Raji (cell line): Measurements from ENCODE around the gene PAPPA.

Experiments used
- POLR2A ChIP-seq: IDR thresholded peaks from 2 replicates; pipeline ENCODE4 v1.6.1; 2011; ENCODE audit warnings: low read depth, low read length, control low read depth; ENCODE audit not compliant: insufficient read depth

PAPPA gene

GRCh38 chr9:116212986-116213692 is 59.5 kb downstream of the PAPPA start:
- TF ChIP-seq POLR2A: no peak

DNA sequence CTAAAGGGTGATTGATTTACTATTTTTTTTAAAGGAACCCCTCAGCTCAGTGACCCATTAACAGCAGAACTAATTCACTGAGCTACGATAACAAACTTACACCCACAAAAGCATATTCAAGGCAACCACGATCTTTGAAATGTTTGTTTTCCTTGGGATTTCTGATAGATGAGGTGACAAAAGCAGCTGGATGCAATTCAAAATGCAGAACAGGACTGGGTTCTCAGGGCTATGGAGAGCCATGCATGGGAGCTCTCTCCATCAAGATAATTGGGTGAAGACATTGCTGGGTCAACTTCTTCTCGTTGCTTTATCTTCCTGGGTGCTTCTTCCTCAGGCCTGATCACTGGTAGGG is 60.1 kb downstream of the PAPPA start:
- no peak for TF ChIP-seq POLR2A

- TF ChIP-seq POLR2A: no peak
Observed at GRCh38 chr9:116218399-116218798, 64.8 kb downstream of the PAPPA start.

DNA sequence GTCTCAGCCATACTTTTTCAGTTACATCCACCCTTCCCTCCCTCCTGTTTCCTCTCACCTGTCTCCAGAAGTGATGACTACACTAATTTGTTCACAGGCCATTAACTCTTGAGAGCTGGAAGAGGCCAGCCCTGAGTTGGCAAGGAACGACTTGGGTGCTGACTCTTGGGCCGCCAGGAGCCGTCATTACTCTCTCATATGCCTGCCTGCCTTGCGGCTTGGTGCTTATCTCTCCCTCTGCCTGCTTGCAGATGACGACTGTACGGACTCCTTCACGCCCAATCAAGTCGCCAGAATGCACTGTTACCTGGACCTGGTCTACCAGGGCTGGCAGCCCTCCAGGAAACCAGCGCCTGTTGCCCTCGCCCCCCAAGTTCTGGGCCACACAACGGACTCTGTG is 66.1 kb downstream of the PAPPA start:
- TF ChIP-seq POLR2A: no peak

DNA sequence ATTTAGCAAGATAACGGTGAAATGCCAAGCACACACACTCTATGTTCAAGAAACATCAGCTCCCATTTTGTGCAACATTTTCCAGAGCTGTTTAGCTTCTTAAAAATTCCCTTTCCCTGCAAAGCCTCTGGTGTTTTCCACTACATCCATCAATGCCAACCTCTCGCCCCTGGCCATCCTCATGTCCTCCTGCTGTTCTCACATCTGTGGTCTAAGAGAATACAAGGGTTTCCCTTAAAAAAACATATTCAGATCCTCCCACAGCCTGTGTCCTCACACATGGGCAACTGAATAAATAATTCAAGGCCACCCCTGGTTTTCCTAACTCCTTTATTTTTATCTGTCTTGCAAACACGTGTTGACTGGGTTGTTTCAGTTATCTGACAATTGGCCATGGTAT is 70.3 kb downstream of the PAPPA start:
- no peak for TF ChIP-seq POLR2A

GRCh38 chr9:116230051-116230632 is 76.6 kb downstream of the PAPPA start:
- TF ChIP-seq POLR2A: no peak

DNA sequence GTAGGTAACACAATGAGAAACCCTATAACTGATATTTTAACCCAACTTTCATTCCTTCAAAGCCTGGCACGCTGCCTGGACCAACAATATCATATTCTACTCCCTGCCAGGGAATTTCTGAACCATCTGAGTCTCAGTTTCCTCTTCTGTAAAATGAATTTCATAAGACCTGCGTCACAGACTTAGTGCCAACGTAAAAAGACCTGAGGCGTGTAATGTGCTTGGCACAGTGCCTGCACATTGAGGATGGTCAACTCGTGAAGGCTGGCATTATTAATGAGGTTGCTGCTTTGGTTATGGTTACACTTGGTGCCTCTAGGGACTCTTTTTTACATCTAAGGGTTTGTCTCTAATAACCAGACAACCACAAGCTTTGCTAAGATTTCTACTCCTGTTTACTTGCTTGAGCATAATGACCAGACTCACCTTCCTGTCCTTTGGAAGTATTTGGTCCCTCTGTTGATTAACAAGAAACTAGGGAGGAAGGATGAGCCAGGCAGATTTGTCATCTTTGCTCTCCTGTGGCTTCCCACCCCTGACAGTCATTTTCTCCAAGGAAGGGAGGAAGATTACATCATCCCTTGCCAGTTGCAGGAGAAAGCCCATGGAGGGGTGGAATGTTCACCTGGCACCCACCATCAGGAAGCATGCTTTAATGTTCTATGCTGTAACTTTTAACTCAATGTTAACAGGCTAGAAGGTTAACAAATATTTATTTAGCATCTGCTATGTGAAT is 79.0 kb downstream of the PAPPA start:
- no peak for TF ChIP-seq POLR2A

GRCh38 chr9:116233160-116233530 is 79.6 kb downstream of the PAPPA start:
- no peak for TF ChIP-seq POLR2A

DNA sequence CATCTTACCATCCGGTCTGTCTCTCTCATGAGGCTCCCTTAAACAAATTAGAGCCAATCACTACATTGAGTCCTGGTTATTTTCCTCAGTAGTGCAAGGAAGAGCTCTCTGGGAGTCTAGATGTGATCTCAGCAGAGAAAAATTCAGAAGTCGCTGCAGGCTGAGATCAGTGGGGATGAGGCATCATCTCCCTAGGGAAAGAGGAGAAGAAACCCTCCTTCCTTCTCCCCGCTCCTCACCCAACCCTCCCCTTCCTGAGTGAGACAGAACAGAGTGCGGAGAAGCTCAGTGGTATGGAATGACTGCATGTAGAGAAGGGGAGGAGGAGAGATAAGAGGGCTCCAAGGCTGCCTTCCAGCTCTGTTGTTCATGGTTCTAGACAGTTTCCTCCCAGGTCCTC is 80.5 kb downstream of the PAPPA start:
- no peak for TF ChIP-seq POLR2A

- TF ChIP-seq POLR2A: no peak
Observed at GRCh38 chr9:116236979-116237378, 83.4 kb downstream of the PAPPA start.

DNA sequence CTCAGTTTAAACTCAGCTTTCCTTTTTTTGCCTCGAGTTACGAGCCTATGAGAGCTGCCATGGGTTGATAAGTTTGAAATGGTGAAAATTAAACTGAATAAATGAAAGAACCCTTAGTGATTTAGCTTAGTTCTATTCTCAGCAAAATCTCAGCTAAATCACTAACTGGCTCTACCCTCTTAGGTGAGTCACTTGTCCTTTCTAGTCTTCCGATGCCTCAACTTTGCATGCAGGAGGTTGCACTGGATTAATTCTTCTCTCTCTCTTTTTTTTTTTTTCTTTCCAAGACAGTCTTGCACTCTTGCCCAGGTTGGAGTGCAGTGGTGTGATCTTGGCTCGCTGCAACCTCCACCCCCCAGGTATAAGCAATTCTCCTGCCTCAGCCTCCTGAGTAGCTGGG is 83.9 kb downstream of the PAPPA start:
- no peak for TF ChIP-seq POLR2A

DNA sequence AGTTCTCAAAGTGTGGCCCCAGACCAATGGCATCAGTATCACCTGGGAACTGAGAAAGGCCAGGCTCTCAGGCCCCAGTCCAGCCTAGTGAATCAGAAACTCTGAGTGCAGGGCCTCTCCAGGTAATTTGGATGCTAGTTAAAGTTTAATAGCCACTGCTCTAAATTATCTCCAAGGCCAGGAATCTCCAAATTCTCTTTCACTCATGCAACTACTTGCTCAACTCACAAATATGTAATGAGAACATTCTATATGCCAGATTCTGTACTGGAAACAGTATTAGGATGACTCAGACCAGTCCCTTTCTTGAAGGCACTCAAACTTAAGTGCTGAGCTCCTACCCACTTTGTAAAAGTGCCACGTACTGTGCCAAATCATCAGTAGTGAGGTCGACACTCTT is 84.6 kb downstream of the PAPPA start:
- TF ChIP-seq POLR2A: no peak

GRCh38 chr9:116238776-116239340 is 85.3 kb downstream of the PAPPA start:
- TF ChIP-seq POLR2A: no peak

- no peak for TF ChIP-seq POLR2A
Observed at GRCh38 chr9:116243708-116244107, 90.1 kb downstream of the PAPPA start.

- no peak for TF ChIP-seq POLR2A
Observed at GRCh38 chr9:116247284-116247683, 93.7 kb downstream of the PAPPA start.

DNA sequence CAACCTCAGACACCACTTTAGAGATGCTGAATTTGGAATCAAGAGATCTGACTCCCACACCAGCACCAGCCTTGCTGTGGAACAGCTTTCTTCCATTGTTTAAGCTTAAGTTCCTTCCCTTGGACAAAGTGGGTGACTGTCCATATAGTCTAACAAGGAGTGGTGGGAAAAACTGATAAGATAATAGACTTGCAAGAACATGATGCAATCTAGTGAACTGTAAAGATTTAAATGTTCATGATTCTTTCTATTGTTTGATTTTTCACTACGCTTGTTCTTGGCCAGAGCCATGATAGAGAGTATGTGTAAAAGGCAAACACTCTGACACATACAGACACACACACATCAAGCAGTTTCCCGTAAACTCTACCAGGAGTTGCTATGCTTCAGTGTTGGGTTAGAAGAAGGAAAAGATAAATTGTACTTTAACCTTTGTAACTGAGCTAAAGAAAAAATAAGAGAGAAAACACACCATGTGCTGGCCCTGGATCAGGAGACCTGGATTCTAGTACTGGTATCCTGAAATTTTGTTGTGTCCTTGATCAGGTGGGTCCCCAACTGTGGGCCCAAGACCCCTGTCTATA is 94.3 kb downstream of the PAPPA start:
- TF ChIP-seq POLR2A: no peak

DNA sequence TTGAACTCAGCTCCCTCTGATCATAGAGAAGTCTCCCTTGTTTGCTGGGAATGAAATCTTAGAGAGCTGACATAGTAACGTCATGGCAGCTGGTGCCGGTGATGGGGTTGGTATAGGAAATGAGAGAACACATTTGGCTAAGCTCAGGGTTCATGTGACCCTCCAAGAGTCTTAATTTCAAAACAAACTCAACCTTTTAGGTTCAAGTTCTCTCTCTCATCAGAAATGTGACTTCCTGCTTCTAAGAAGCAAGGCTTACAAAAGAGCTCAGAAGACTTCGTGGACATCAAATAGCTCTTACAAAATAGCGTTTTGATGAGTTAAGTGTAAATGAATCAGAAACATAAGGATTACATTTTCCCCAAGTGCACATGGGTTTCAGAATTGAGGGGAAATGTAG is 97.3 kb downstream of the PAPPA start:
- no peak for TF ChIP-seq POLR2A

DNA sequence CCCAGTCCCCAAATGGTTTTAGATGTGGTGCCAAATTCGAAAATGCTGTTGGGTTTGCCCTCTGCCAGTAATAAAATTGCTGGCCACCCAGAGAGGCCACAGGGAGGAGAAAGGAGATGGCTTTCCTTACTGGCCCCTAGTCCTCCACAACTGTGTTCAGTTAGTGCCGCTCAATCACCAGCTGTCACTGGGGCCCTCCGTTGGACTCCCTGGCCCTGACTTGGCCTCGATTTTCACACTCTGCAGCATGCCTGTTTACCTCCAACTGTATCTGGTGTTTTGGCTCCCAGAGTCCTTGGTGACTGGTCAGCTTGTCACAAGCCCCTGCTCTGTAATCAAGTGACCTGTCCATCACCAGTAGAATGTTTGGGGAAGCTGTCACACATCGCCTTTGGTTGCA is 97.8 kb downstream of the PAPPA start:
- no peak for TF ChIP-seq POLR2A
